ENCODE results near the gene MUC3A.

MUC3A gene

GRCh38 chr7:100967292-100967863 lies 18.0 kb downstream of the MUC3A start:
- Histone ChIP-seq H3K79me2 (no peaks in the 10 kb centered on the region), H3K4me2 (ENCODE audit: low read length) (no peak overlapping the region), H3K9ac (no peak overlapping the region), H3K27me3 (ENCODE audit: control insufficient read depth, insufficient read depth, low read length) (peaks cover 8% of the 10 kb centered on the region), H3K4me1 (no peaks in the 10 kb centered on the region), H3K4me3 (ENCODE audit: low read depth, low read length) (no peak overlapping the region), H2AFZ (no peak overlapping the region), H3K36me3 (ENCODE audit: control insufficient read depth, insufficient read depth, low read length) (no peaks in the 10 kb centered on the region), H3K9me3 (ENCODE audit: control insufficient read depth, low read length) (no peaks in the 10 kb centered on the region), H3K27ac (no peak overlapping the region)
- TF ChIP-seq CTCF (IDR thresholded peaks at IDR 0.05): no peak

- Histone ChIP-seq H3K4me2 (ENCODE audit: low read length) (no peak overlapping the region), H3K27me3 (ENCODE audit: control insufficient read depth, insufficient read depth, low read length) (peaks cover 8% of the 10 kb centered on the region), H3K79me2 (no peaks in the 10 kb centered on the region), H3K36me3 (ENCODE audit: control insufficient read depth, insufficient read depth, low read length) (no peaks in the 10 kb centered on the region), H3K4me1 (no peaks in the 10 kb centered on the region), H2AFZ (no peak overlapping the region), H3K4me3 (ENCODE audit: low read depth, low read length) (no peak overlapping the region), H3K27ac (no peak overlapping the region), H3K9me3 (ENCODE audit: control insufficient read depth, low read length) (no peaks in the 10 kb centered on the region), H3K9ac (no peak overlapping the region)
- no peak for TF ChIP-seq CTCF (IDR thresholded peaks at IDR 0.05)
These were observed 18.7 kb downstream of the MUC3A start for GRCh38 chr7:100968031-100968430.

- Histone ChIP-seq H3K4me1 (no peaks in the 10 kb centered on the region), H3K4me3 (ENCODE audit: low read depth, low read length) (no peak overlapping the region), H3K9ac (no peak overlapping the region), H2AFZ (no peak overlapping the region), H3K27me3 (ENCODE audit: control insufficient read depth, insufficient read depth, low read length) (peaks cover 8% of the 10 kb centered on the region), H3K79me2 (no peaks in the 10 kb centered on the region), H3K27ac (no peak overlapping the region), H3K36me3 (ENCODE audit: control insufficient read depth, insufficient read depth, low read length) (no peaks in the 10 kb centered on the region), H3K9me3 (ENCODE audit: control insufficient read depth, low read length) (no peaks in the 10 kb centered on the region), H3K4me2 (ENCODE audit: low read length) (no peak overlapping the region)
- no peak for TF ChIP-seq CTCF (IDR thresholded peaks at IDR 0.05)
These were observed 19.3 kb downstream of the MUC3A start for GRCh38 chr7:100968650-100969049.

- Histone ChIP-seq H3K79me2 (no peaks in the 10 kb centered on the region), H3K9me3 (ENCODE audit: control insufficient read depth, low read length) (no peaks in the 10 kb centered on the region), H3K27ac (no peak within 1 kb of the TSS), H3K27me3 (ENCODE audit: control insufficient read depth, insufficient read depth, low read length) (peaks cover 8% of the 10 kb centered on the region), H3K4me2 (ENCODE audit: low read length) (no peak within 1 kb of the TSS), H3K36me3 (ENCODE audit: control insufficient read depth, insufficient read depth, low read length) (no peaks in the 10 kb centered on the region), H3K9ac (no peak within 1 kb of the TSS), H2AFZ (no peak within 1 kb of the TSS), H3K4me3 (ENCODE audit: low read depth, low read length) (no peak within 1 kb of the TSS), H3K4me1 (no peaks in the 10 kb centered on the region)
- TF ChIP-seq CTCF (IDR thresholded peaks at IDR 0.05): no peak
These were observed 19.8 kb downstream of the MUC3A start, which contains the start of gene MUC12 for GRCh38 chr7:100969066-100969615. MUC12 (plus strand) TSS chr7:100969565; CDS start chr7:100969623, 58 bp downstream.

All from parathyroid adenoma (tissue), 2 donors.